ENCODE results near the gene TOMM20. TPM values are rescaled to one million over a fixed set of nuclear protein-coding genes. Genes with fewer than 3 reads are reported as not detected.

TOMM20 gene
- total and polyA plus RNA-seq, 2 of the 8 experiments (the other 6 are each of a cell fraction or from before 2014, with no cell fraction given): 71.4 to 168 TPM

DNA sequence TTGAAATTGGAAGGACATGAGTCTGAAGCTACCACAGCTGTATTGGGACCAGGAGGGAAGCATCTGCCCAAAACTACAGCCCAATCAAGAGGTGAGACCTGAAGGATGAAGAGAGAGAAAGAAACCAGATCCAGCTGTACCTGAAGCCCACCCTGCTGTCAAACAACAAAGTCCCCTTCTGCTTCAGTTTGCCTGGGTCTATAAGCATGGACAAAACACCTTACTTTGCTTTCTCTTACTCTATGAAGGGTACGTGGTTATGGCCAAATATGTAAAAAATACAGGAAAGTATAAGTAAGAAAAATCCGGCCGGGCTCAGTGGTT is 26.4 kb downstream of the TOMM20 start:
- H3K27ac ChIP-seq (ENCODE audit: low read depth, low read length): no peak overlapping the region
- H4K91ac ChIP-seq (replicated peaks; ENCODE audit: insufficient read length, low read length): no peak overlapping the region
- no peaks in the 10 kb centered on the region for H3K79me2 ChIP-seq (ENCODE audit: control insufficient read depth in 1 of 2, insufficient read depth in 2 of 2, low read length in 2 of 2)
- H3K14ac ChIP-seq (ENCODE audit: insufficient read length): no peak overlapping the region
- H3K9me3 ChIP-seq (ENCODE audit: insufficient read depth in 2 of 2, low read depth in 1 of 2, low read length in 1 of 2): no peaks in the 10 kb centered on the region
- H3K79me1 ChIP-seq (ENCODE audit: low read depth, low read length): no peaks in the 10 kb centered on the region
- no peak overlapping the region for H3K9ac ChIP-seq (replicated peaks in 1 of 4; ENCODE audit: extremely low read depth in 1 of 4, low read depth in 3 of 4, low read length in 3 of 4)
- H2BK120ac ChIP-seq (replicated peaks; ENCODE audit: low read depth, low read length): no peak overlapping the region
- no peak overlapping the region for H2BK20ac ChIP-seq (ENCODE audit: low read length)
- no peak overlapping the region for H2BK5ac ChIP-seq (ENCODE audit: low read depth, low read length)
- ChIA-PET CTCF (ENCODE audit: partially characterized antibody) (interaction anchor here (1.1 to 1.5 kb wide), 2 partner anchors 11 to 18 kb away, joined by 3 to 5 read pairs; no protein-coding TSS in a partner anchor), POLR2A (ENCODE audit: partially characterized antibody) (interaction anchor here (0.5 to 0.9 kb wide), 2 partner anchors 9 to 134 kb away, joined by 3 read pairs; no protein-coding TSS in a partner anchor)
- H3K36me3 ChIP-seq (ENCODE audit: control insufficient read depth in 2 of 4, insufficient read depth in 4 of 4, low read length in 3 of 4): peaks cover 0 to under 1% (median under 1%) of the 10 kb centered on the region in 4 experiments; a peak in 1 of 8 replicates
- no peak overlapping the region for H4K8ac ChIP-seq (ENCODE audit: extremely low read depth, insufficient read depth, low read length)
- no peak overlapping the region for H3K23ac ChIP-seq (ENCODE audit: insufficient read length)
- H4K5ac ChIP-seq (ENCODE audit: insufficient read length, low read depth, low read length): no peak overlapping the region
- peaks cover 0 to 3% (median 0%) of the 10 kb centered on the region in 4 experiments; a peak in 3 of 7 replicates for H3K4me1 ChIP-seq (replicated peaks in 1 of 4; ENCODE audit: control insufficient read depth in 3 of 4, insufficient read depth in 4 of 4, low read length in 3 of 4)
- no peak for FAIRE-seq
- peaks cover 0 to 2% of the 10 kb centered on the region in 2 experiments for H4K20me1 ChIP-seq (replicated peaks in 1 of 2; ENCODE audit: control insufficient read depth in 1 of 2, insufficient read depth in 2 of 2, low read length in 2 of 2)
- H2AK5ac ChIP-seq (ENCODE audit: low read depth, low read length): no peak overlapping the region; the same call in 1 of the 2 replicates
- H3K56ac ChIP-seq (replicated peaks; ENCODE audit: insufficient read length, low read depth, low read length): no peak overlapping the region
- H3K4me3 ChIP-seq (ENCODE audit: extremely low read depth in 1 of 4, insufficient read depth in 2 of 4, low read depth in 3 of 4, low read length in 4 of 4): no peak overlapping the region
- 95% methylated on average over 3 of the region's 3 CpGs; no CpG with 5 or more reads in 1 of the 2 experiments for WGBS, 2 experiments (ENCODE audit: extremely low coverage in 1 of 2, insufficient coverage in 1 of 2, insufficient read length in 1 of 2, insufficient replicate concordance in 2 of 2, low coverage in 1 of 2, low lambda C conversion rate in 2 of 2, missing lambda C conversion rate in 1 of 2)
- no peak overlapping the region for H3K18ac ChIP-seq (ENCODE audit: extremely low read depth, low read length)
- H3K23me2 ChIP-seq (ENCODE audit: low read depth, low read length): no peaks in the 10 kb centered on the region; the same call in 1 of the 2 replicates
- H2AFZ ChIP-seq (ENCODE audit: low read length): no peak overlapping the region
- no peak overlapping the region for H3K4ac ChIP-seq (replicated peaks; ENCODE audit: insufficient read length, low read depth, low read length)
- no peak for DNase-seq (ENCODE audit: low read depth in 1 of 2, low spot score in 2 of 2)
- H3K27me3 ChIP-seq (replicated peaks in 1 of 4; ENCODE audit: control insufficient read depth in 3 of 4, extremely low read depth in 1 of 4, insufficient read depth in 3 of 4, low read length in 3 of 4): no peaks in the 10 kb centered on the region
- H2BK15ac ChIP-seq (ENCODE audit: low read length): no peak overlapping the region
- no peak overlapping the region for H2BK12ac ChIP-seq (ENCODE audit: low read depth, low read length)
- no peak overlapping the region for H3K4me2 ChIP-seq (ENCODE audit: insufficient read depth in 1 of 2, low read depth in 2 of 2, low read length in 2 of 2)
- TF ChIP-seq EGR1 (IDR thresholded peaks at IDR 0.05; ENCODE audit: borderline replicate concordance, low read depth, low read length): no peak
- TF ChIP-seq TEAD4 (IDR thresholded peaks at IDR 0.05; ENCODE audit: low read depth, low read length): no peak
- TF ChIP-seq TAF1 (IDR thresholded peaks at IDR 0.05; ENCODE audit: low read depth, low read length): no peak
- no peak for TF ChIP-seq GABPA (IDR thresholded peaks at IDR 0.05; ENCODE audit: borderline replicate concordance, insufficient read depth, low read length)
- TF ChIP-seq SAP30 (IDR thresholded peaks at IDR 0.05; ENCODE audit: insufficient read depth, insufficient replicate concordance, low read length): no peak
- no peak for TF ChIP-seq CBX8 (IDR thresholded peaks at IDR 0.05; ENCODE audit: borderline replicate concordance, low read depth, low read length)
- no peak for TF ChIP-seq TAF7 (optimal IDR thresholded peaks at IDR 0.05; ENCODE audit: borderline replicate concordance, low read depth, low read length)
- no peak for TF ChIP-seq NRF1 (IDR thresholded peaks at IDR 0.05; ENCODE audit: low read depth, low read length)

Data from H1 (cell line).